K562 (cell line): Measurements from ENCODE around the gene TOMM70. TPM values are rescaled to one million over a fixed set of nuclear protein-coding genes. Genes with fewer than 3 reads are reported as not detected.

Experiments used
- ATAC-seq: fragments of 200-7000 bp; cut with Tn5 transposase; 3 replicates; pipeline ENCODE4 v1.9.1; 2020; ENCODE audit warnings: moderate library complexity
- BruUV-seq: library from RNA; stranded (reverse); fragments of 400-500 nt; replicated peaks from 2 replicates; lab custom pipeline; 2021; lab: Mats Ljungman, UMichigan
- CTCF ChIA-PET: fragments of 300-600 bp; formaldehyde crosslinking; extraction: SDS; loops from one replicate; lab custom pipeline; 2021; ENCODE audit warnings: low intra/inter-chr PET ratio; lab: Yijun Ruan, JAX
- POLR2A ChIA-PET: fragments of 300-600, 350-650 bp; sonication (Branson Sonifier 250); formaldehyde crosslinking; extraction: SDS; loops from one replicate; lab custom pipeline; 2021; ENCODE audit warnings: antibody characterized with exemption, inconsistent platforms; lab: Yijun Ruan, JAX
- DNase-seq, 4 experiments: peaks; one replicate each; pipeline versions ENCODE4 v3.0.0 to v3.0.0-alpha.2; 2011 to 2018; ENCODE audit warnings: low spot score in 3 of 4, mixed read lengths in 3 of 4; ENCODE audit errors: extremely low read depth in 1 of 4
- FAIRE-seq: peaks from 2 replicates; lab custom pipeline; 2011; peaks lifted over from hg19 to GRCh38; lab: Jason Lieb, UNC
- H2AFZ ChIP-seq: 2 replicates; pipeline ENCODE4 v1.6.0; 2011; ENCODE audit warnings: low read depth, low read length, control low read depth, inconsistent platforms
- H3K27ac ChIP-seq: fragments of 200-600 bp; 3 replicates; pipeline ENCODE4 v1.8.0; 2011; ENCODE audit warnings: low read depth, mild to moderate bottlenecking, control low read depth, inconsistent platforms, low read length, moderate library complexity, mixed read lengths; ENCODE audit errors: extremely low read depth
- H3K27me3 ChIP-seq, 2 experiments: fragments of 300-600 bp in 1 of 2; 2 replicates in 1 of 2; 3 replicates in 1 of 2; pipeline versions ENCODE4 v1.6.0 to v1.8.0; 2011; ENCODE audit warnings: inconsistent platforms in 2 of 2, low read length in 2 of 2, mild to moderate bottlenecking in 1 of 2, mixed read lengths in 1 of 2, moderate library complexity in 1 of 2; ENCODE audit not compliant: control insufficient read depth in 2 of 2, insufficient read depth in 2 of 2
- H3K36me3 ChIP-seq: fragments of 300-600 bp; 3 replicates; pipeline ENCODE4 v1.8.0; 2011; ENCODE audit warnings: mild to moderate bottlenecking, low read length, inconsistent platforms; ENCODE audit not compliant: control insufficient read depth, insufficient read depth
- H3K4me1 ChIP-seq, 2 experiments: fragments of 200-600 bp in 1 of 2; replicated peaks in 1 of 2; 2 replicates in 1 of 2; 3 replicates in 1 of 2; pipeline versions ENCODE4 v1.5.1 to v1.8.0; 2011; ENCODE audit warnings: inconsistent platforms in 2 of 2, low read length in 2 of 2, mild to moderate bottlenecking in 1 of 2, mixed read lengths in 1 of 2, moderate library complexity in 1 of 2; ENCODE audit not compliant: control insufficient read depth in 2 of 2, insufficient read depth in 2 of 2
- H3K4me2 ChIP-seq: 2 replicates; pipeline ENCODE4 v1.6.1; 2011; ENCODE audit warnings: low read length, control low read depth, inconsistent platforms, mixed read lengths; ENCODE audit not compliant: insufficient read depth
- H3K4me3 ChIP-seq: fragments of 200-600 bp; sonication (generic), shearing (Covaris generic); 2 replicates; pipeline ENCODE4 v1.5.1; 2016; ENCODE audit warnings: control low read depth, inconsistent platforms
- H3K79me2 ChIP-seq: fragments of 200-600 bp; 3 replicates; pipeline ENCODE4 v1.8.0; 2011; ENCODE audit warnings: low read length, inconsistent platforms; ENCODE audit not compliant: control insufficient read depth, insufficient read depth
- H3K9ac ChIP-seq, 2 experiments: 2 replicates each; pipeline versions ENCODE4 v1.6.0 to v1.6.1; 2011; ENCODE audit warnings: low read depth in 2 of 2, low read length in 2 of 2, control low read depth in 1 of 2, inconsistent platforms in 1 of 2, mild to moderate bottlenecking in 1 of 2, mixed read lengths in 1 of 2; ENCODE audit not compliant: insufficient read depth in 1 of 2
- H3K9me1 ChIP-seq: one replicate; pipeline ENCODE4 v1.6.0; 2011; ENCODE audit warnings: inconsistent platforms, mild to moderate bottlenecking, low read length, moderate library complexity; ENCODE audit not compliant: control insufficient read depth, insufficient read depth
- H3K9me3 ChIP-seq: replicated peaks from 2 replicates; pipeline ENCODE4 v1.5.1; 2011; ENCODE audit warnings: low read depth, low read length, inconsistent platforms; ENCODE audit not compliant: control insufficient read depth, insufficient read depth
- H4K20me1 ChIP-seq: replicated peaks from 2 replicates; pipeline ENCODE4 v1.6.1; 2011; ENCODE audit warnings: low read length, inconsistent platforms, mixed read lengths; ENCODE audit not compliant: control insufficient read depth, insufficient read depth
- MTA3 ChIP-seq: fragments of 450-650 bp; formaldehyde crosslinking; IDR thresholded peaks from 2 replicates; pipeline ENCODE4 v1.6.1; 2017; ENCODE audit warnings: mild to moderate bottlenecking, borderline replicate concordance
- MYC ChIP-seq, 2 experiments: fragments of 250-450 bp in 1 of 2; sonication (Bioruptor Pico) in 1 of 2; IDR thresholded peaks; 2 replicates each; pipeline versions ENCODE4 v1.5.1 to v1.6.1; 2012 to 2021; ENCODE audit warnings: low read depth in 2 of 2, borderline replicate concordance in 1 of 2, improper control_type of control experiment in 1 of 2, low read length in 1 of 2, mild to moderate bottlenecking in 1 of 2, moderate library complexity in 1 of 2
- NFE2 ChIP-seq: IDR thresholded peaks from 2 replicates; pipeline ENCODE4 v1.6.1; 2014; ENCODE audit warnings: antibody characterized with exemption, low read depth
- SMAD2 ChIP-seq: fragments of 150-350 bp; IDR thresholded peaks from 2 replicates; pipeline ENCODE4 v1.6.1; 2014; ENCODE audit warnings: low read depth, mild to moderate bottlenecking, low read length
- ZBTB40 ChIP-seq, 2 experiments: fragments of 450-650 bp in 1 of 2; sonication (generic) in 1 of 2; formaldehyde crosslinking in 1 of 2; IDR thresholded peaks; 2 replicates each; pipeline versions ENCODE4 v1.7.1 to v1.9.0; 2016 to 2022; ENCODE audit warnings: inconsistent platforms in 1 of 2, mild to moderate bottlenecking in 1 of 2, missing genetic modification reagents in 1 of 2
- ZNF311 ChIP-seq: fragments of 250-450 bp; sonication (Bioruptor Pico); IDR thresholded peaks from 2 replicates; pipeline ENCODE4 v1.4.0; 2020; ENCODE audit warnings: mild to moderate bottlenecking, moderate library complexity
- ZNF316 ChIP-seq: fragments of 450-650 bp; IDR thresholded peaks from 2 replicates; pipeline ENCODE4 v1.6.1; 2016
- ZNF75A ChIP-seq: fragments of 450-650 bp; formaldehyde crosslinking; IDR thresholded peaks from 2 replicates; pipeline ENCODE4 v1.4.0; 2020; ENCODE audit warnings: mild to moderate bottlenecking
- WGBS: fragments of 100-300 bp; shearing (Covaris generic); methylation state at CpG from one replicate; pipeline ENCODE4 v1.1.6; 2016; ENCODE audit warnings: low coverage, mixed read lengths; ENCODE audit not compliant: insufficient coverage; ENCODE audit errors: missing lambda C conversion rate; 5-methylcytosine and 5-hydroxymethylcytosine counted together
- in situ Hi-C: fragments of 300-500 bp; cut with MboI; formaldehyde crosslinking; loops from 4 replicates; pipeline ENCODE4 v1.15.0; 2018; ENCODE audit warnings: inconsistent platforms, mixed read lengths
- intact Hi-C: fragments of 100-400 bp; cut with micrococcal nuclease; formaldehyde crosslinking; loops from 2 replicates; pipeline ENCODE4 v1.14.2; 2022
- polyA plus RNA-seq, 8 experiments: library from polyadenylated mRNA; depleted of rRNA in 4 of 8; stranded (reverse) in 5 of 8; unstranded in 3 of 8; fragments of >200 nt; fragmentation: Nextera tagmentation in 2 of 8; fragmentation: Illumina TruSeq in 1 of 8; extraction: Ambion mirVana in 2 of 8; extraction: Trizol in 1 of 8; gene quantifications; 2 replicates each; pipeline versions ENCODE4 v1.2.1 to v1.2.3, GENCODE V29; 2011 to 2014; ENCODE audit warnings: inconsistent platforms in 1 of 8, missing spikeins in 1 of 8
- total RNA-seq, 7 experiments: library from RNA; depleted of rRNA in 6 of 7; stranded (reverse); fragments of >200 nt in 6 of 7; fragmentation: Illumina TruSeq in 2 of 7; extraction: Trizol in 2 of 7; gene quantifications; 2 replicates each; pipeline versions ENCODE4 v1.2.1 to v1.2.3, GENCODE V29; 2011 to 2021; ENCODE audit warnings: low replicate concordance in 1 of 7
- TF ChIP-seq, protein P1 (sequence below): fragments of 450-650 bp; IDR thresholded peaks from 2 replicates; pipeline ENCODE4 v1.6.1; 2017; ENCODE audit warnings: mild to moderate bottlenecking, moderate library complexity
- TF ChIP-seq, protein P2 (sequence below): fragments of 450-650 bp; formaldehyde crosslinking; IDR thresholded peaks from 2 replicates; pipeline ENCODE4 v1.4.0; 2020; ENCODE audit warnings: mild to moderate bottlenecking, mixed read lengths

TOMM70 gene
- total and polyA plus RNA-seq, 9 of the 15 experiments (the other 6 are each of a cell fraction or from before 2014, with no cell fraction given), result 17.5 to 75.6 (median 54.9) TPM

DNA sequence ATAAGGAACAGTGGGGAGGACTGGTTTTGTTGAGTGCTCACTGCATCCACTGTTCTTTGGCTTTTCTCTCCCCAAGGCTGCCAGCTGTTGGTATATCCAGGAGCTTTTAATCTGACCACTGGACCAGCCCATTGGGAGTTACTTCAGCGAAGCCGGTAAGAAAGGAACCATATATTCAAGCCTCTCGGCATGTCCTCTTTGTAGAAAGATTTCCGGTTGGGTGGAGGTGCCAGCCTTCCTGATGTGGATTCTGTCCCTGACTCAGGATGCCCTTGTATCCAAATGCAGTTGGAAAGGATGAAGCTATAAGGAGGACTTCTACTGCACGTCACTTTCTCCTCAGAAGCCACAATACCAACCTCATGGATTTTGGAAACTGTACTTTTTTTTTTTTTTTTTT is 52.2 kb downstream of the TOMM70 start:
- no peaks in the 10 kb centered on the region; a peak in 1 of 5 replicates for H3K4me1 ChIP-seq
- H3K4me3 ChIP-seq, result no peak overlapping the region
- intact Hi-C loops (no loop called here), in situ Hi-C loops (no loop called here)
- no TSS peak for BruUV-seq
- H3K79me2 ChIP-seq, result no peaks in the 10 kb centered on the region
- DNase-seq, result no peak
- CTCF ChIA-PET, result interaction anchor here (0.6 kb wide), 1 partner anchor 34 kb away, joined by 3 read pairs; no protein-coding TSS in a partner anchor
- no peak for ATAC-seq
- H3K27ac ChIP-seq, result no peak overlapping the region
- H3K4me2 ChIP-seq, result no peak overlapping the region
- no peak overlapping the region for H3K9ac ChIP-seq
- POLR2A ChIA-PET, result interaction anchor here (1.1 to 1.6 kb wide), 3 partner anchors 9 to 14 kb away, joined by 3 to 4 read pairs (median 3); partner anchors contain the start of gene NIT2
- no peaks in the 10 kb centered on the region for H4K20me1 ChIP-seq
- FAIRE-seq, result no peak
- peaks cover 39% of the 10 kb centered on the region; the same call in 2 of the 3 replicates for H3K36me3 ChIP-seq
- no peaks in the 10 kb centered on the region for H3K9me3 ChIP-seq
- H3K9me1 ChIP-seq, result no peaks in the 10 kb centered on the region
- no peak overlapping the region for H2AFZ ChIP-seq
- no peaks in the 10 kb centered on the region for H3K27me3 ChIP-seq
- whole genome bisulfite sequencing, result 86% methylated on average over 4 of the region's 5 CpGs
- TF ChIP-seq NFE2 (no peak), SMAD2 (no peak), ZNF75A (CRISPR knock-in tag) (no peak), ZNF316 (no peak), ZBTB40 (IDR thresholded peaks at IDR 0.05) (no peak), ZBTB40 (CRISPR knock-in tag; IDR thresholded peaks at IDR 0.05) (no peak), MYC (IDR thresholded peaks at IDR 0.05; ENCODE audit: low read depth, low read length) (no peak), MYC (CRISPR knock-in tag; IDR thresholded peaks at IDR 0.05; ENCODE audit: borderline replicate concordance, low read depth) (no peak), MTA3 (no peak), ZNF311 (no peak)
- TF ChIP-seq, protein P1, sequence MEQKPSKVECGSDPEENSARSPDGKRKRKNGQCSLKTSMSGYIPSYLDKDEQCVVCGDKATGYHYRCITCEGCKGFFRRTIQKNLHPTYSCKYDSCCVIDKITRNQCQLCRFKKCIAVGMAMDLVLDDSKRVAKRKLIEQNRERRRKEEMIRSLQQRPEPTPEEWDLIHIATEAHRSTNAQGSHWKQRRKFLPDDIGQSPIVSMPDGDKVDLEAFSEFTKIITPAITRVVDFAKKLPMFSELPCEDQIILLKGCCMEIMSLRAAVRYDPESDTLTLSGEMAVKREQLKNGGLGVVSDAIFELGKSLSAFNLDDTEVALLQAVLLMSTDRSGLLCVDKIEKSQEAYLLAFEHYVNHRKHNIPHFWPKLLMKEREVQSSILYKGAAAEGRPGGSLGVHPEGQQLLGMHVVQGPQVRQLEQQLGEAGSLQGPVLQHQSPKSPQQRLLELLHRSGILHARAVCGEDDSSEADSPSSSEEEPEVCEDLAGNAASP, result no peak
- TF ChIP-seq, protein P2, sequence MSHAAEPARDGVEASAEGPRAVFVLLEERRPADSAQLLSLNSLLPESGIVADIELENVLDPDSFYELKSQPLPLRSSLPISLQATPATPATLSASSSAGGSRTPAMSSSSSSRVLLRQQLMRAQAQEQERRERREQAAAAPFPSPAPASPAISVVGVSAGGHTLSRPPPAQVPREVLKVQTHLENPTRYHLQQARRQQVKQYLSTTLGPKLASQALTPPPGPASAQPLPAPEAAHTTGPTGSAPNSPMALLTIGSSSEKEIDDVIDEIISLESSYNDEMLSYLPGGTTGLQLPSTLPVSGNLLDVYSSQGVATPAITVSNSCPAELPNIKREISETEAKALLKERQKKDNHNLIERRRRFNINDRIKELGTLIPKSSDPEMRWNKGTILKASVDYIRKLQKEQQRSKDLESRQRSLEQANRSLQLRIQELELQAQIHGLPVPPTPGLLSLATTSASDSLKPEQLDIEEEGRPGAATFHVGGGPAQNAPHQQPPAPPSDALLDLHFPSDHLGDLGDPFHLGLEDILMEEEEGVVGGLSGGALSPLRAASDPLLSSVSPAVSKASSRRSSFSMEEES (CRISPR knock-in tag), result no peak
